Suprapubic skin (tissue), 4 donors: ENCODE data around the gene SMG9. TPM values are rescaled to one million over a fixed set of nuclear protein-coding genes. Genes with fewer than 3 reads are reported as not detected.

Experiments
- DNase-seq, 2 donors: peaks; one replicate each; pipeline ENCODE4 v3.0.0-alpha.2; 2019; ENCODE audit warnings: low spot score in 2 of 2
- H3K27ac ChIP-seq: fragments of 200-600 bp; sonication (generic); one replicate; pipeline ENCODE4 v1.5.1; 2019
- H3K27me3 ChIP-seq: fragments of 200-600 bp; sonication (generic); one replicate; pipeline ENCODE4 v1.5.1; 2019
- H3K36me3 ChIP-seq: fragments of 200-600 bp; sonication (generic); one replicate; pipeline ENCODE4 v1.5.1; 2019
- H3K4me1 ChIP-seq: fragments of 200-600 bp; sonication (generic); one replicate; pipeline ENCODE4 v1.5.1; 2019
- H3K4me3 ChIP-seq: fragments of 200-600 bp; sonication (generic); one replicate; pipeline ENCODE4 v1.5.1; 2019; ENCODE audit warnings: mild to moderate bottlenecking
- H3K9me3 ChIP-seq: fragments of 200-600 bp; sonication (generic); one replicate; pipeline ENCODE4 v1.5.1; 2019
- CTCF ChIP-seq, 2 donors: fragments of 200-600 bp in 1 of 2; fragments of 450-650 bp in 1 of 2; sonication (generic) in 1 of 2; IDR thresholded peaks; one replicate each; pipeline ENCODE4 v1.5.1; 2016 to 2019; ENCODE audit warnings: antibody characterized with exemption in 2 of 2, mild to moderate bottlenecking in 1 of 2, moderate library complexity in 1 of 2
- EP300 ChIP-seq: sonication (generic); formaldehyde crosslinking; IDR thresholded peaks from one replicate; pipeline ENCODE4 v1.6.1; 2017; ENCODE audit warnings: antibody characterized with exemption
- POLR2A ChIP-seq, 2 donors: fragments of 450-650 bp; IDR thresholded peaks; one replicate each; pipeline ENCODE4 v1.6.1; 2017; ENCODE audit warnings: antibody characterized with exemption in 2 of 2, mild to moderate bottlenecking in 2 of 2, moderate library complexity in 2 of 2
- POLR2AphosphoS5 ChIP-seq, 3 donors: sonication (generic); formaldehyde crosslinking; IDR thresholded peaks; one replicate each; pipeline ENCODE4 v1.6.1; 2017; ENCODE audit warnings: antibody characterized with exemption in 3 of 3
- WGBS: methylation state at CpG from one replicate; pipeline ENCODE4 v1.1.5; 2018; 5-methylcytosine and 5-hydroxymethylcytosine counted together
- total RNA-seq, 4 donors: library from RNA; depleted of rRNA; stranded (reverse); fragments of >200 nt; gene quantifications; one replicate each; pipeline ENCODE4 v1.1.0, GENCODE V29; 2016

SMG9 gene
- total RNA-seq, 4 donors from 2014 or later: 21.5 to 44.4 (median 30.1) TPM

GRCh38 chr19:43715776-43716175 lies 39.0 kb downstream of the SMG9 start, which contains the start of gene IRGC:
Gene IRGC, plus strand, starts transcription at chr19:43716076. Its CDS starts 2,483 bp downstream, at chr19:43718559.
- DNase-seq: no peak
- WGBS: 53% methylated on average over 4 of the region's 4 CpGs
- TF ChIP-seq POLR2AphosphoS5 (IDR thresholded peaks at IDR 0.05) (no peak), EP300 (no peak), CTCF (IDR thresholded peaks at IDR 0.05) (no peak), POLR2A (IDR thresholded peaks at IDR 0.05) (no peak)
- H3K4me3 ChIP-seq: no peak within 1 kb of the TSS
- H3K27ac ChIP-seq: no peak within 1 kb of the TSS
- no peaks in the 10 kb centered on the region for H3K4me1 ChIP-seq
- peaks cover 4% of the 10 kb centered on the region for H3K27me3 ChIP-seq
- no peaks in the 10 kb centered on the region for H3K9me3 ChIP-seq
- H3K36me3 ChIP-seq: no peaks in the 10 kb centered on the region

GRCh38 chr19:43713208-43713607 lies 41.6 kb downstream of the SMG9 start:
- 82% methylated on average over 3 of the region's 3 CpGs for WGBS

GRCh38 chr19:43711751-43712355 lies 42.9 kb downstream of the SMG9 start:
- Histone ChIP-seq H3K9me3 (no peaks in the 10 kb centered on the region), H3K4me1 (no peaks in the 10 kb centered on the region), H3K36me3 (no peaks in the 10 kb centered on the region), H3K4me3 (no peak overlapping the region), H3K27ac (no peak overlapping the region), H3K27me3 (peaks cover 4% of the 10 kb centered on the region)
- no peak for DNase-seq
- TF ChIP-seq POLR2AphosphoS5 (IDR thresholded peaks at IDR 0.05): no peak
- TF ChIP-seq CTCF (IDR thresholded peaks at IDR 0.05): no peak
- TF ChIP-seq POLR2A (IDR thresholded peaks at IDR 0.05): no peak
- TF ChIP-seq EP300: no peak
- WGBS: 53% methylated on average over 12 of the region's 12 CpGs

More at GRCh38 chr19:43713208-43713607, 41.6 kb downstream of the SMG9 start:
- H3K9me3 ChIP-seq: no peaks in the 10 kb centered on the region
- H3K27ac ChIP-seq: no peak overlapping the region
- peaks cover 4% of the 10 kb centered on the region for H3K27me3 ChIP-seq
- DNase-seq: no peak
- no peak for TF ChIP-seq POLR2A (IDR thresholded peaks at IDR 0.05)
- TF ChIP-seq CTCF (IDR thresholded peaks at IDR 0.05): no peak
- TF ChIP-seq EP300: no peak
- TF ChIP-seq POLR2AphosphoS5 (IDR thresholded peaks at IDR 0.05): no peak
- no peaks in the 10 kb centered on the region for H3K4me1 ChIP-seq
- H3K36me3 ChIP-seq: no peaks in the 10 kb centered on the region
- no peak overlapping the region for H3K4me3 ChIP-seq

GRCh38 chr19:43708716-43709115 lies 46.0 kb downstream of the SMG9 start:
- no peak for DNase-seq
- Histone ChIP-seq H3K9me3 (no peaks in the 10 kb centered on the region), H3K4me1 (no peaks in the 10 kb centered on the region), H3K36me3 (no peaks in the 10 kb centered on the region), H3K27ac (no peak overlapping the region), H3K27me3 (no peaks in the 10 kb centered on the region), H3K4me3 (no peak overlapping the region)
- 80% methylated on average over 2 of the region's 2 CpGs for WGBS
- TF ChIP-seq CTCF (IDR thresholded peaks at IDR 0.05): no peak
- TF ChIP-seq POLR2AphosphoS5 (IDR thresholded peaks at IDR 0.05): no peak
- no peak for TF ChIP-seq EP300
- no peak for TF ChIP-seq POLR2A (IDR thresholded peaks at IDR 0.05)

GRCh38 chr19:43707158-43707712 lies 47.5 kb downstream of the SMG9 start:
- Histone ChIP-seq H3K4me3 (no peak overlapping the region), H3K4me1 (no peaks in the 10 kb centered on the region), H3K36me3 (no peaks in the 10 kb centered on the region), H3K27me3 (no peaks in the 10 kb centered on the region), H3K27ac (no peak overlapping the region), H3K9me3 (no peaks in the 10 kb centered on the region)
- WGBS: 80% methylated on average over 13 of the region's 13 CpGs
- TF ChIP-seq POLR2A (IDR thresholded peaks at IDR 0.05) (no peak), CTCF (IDR thresholded peaks at IDR 0.05) (no peak), EP300 (no peak), POLR2AphosphoS5 (IDR thresholded peaks at IDR 0.05) (no peak)
- no peak for DNase-seq
